ENCODE data around the gene ZNF831.

The ZNF831 gene

DNA sequence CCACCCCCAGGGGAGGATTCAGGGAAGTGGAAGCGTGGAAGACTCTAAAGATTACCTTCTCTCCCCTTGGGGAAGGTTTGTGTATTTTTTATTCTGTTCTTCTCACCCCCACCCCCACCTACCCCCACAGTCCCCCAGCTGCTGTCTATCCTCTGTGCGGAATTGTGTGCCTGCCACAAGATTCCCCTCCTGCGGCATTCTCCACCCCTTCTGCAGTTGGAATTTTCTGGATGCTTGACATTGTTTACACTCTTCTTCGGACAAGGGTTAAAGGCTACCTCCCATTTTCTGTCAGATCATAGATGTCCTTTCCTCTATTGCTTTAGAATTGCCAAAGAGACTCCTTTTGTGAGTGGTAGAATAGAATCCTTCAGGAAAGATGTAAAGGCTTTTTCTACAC, 76.4 kb downstream of the ZNF831 start:
- TF ChIP-seq, protein P1, sequence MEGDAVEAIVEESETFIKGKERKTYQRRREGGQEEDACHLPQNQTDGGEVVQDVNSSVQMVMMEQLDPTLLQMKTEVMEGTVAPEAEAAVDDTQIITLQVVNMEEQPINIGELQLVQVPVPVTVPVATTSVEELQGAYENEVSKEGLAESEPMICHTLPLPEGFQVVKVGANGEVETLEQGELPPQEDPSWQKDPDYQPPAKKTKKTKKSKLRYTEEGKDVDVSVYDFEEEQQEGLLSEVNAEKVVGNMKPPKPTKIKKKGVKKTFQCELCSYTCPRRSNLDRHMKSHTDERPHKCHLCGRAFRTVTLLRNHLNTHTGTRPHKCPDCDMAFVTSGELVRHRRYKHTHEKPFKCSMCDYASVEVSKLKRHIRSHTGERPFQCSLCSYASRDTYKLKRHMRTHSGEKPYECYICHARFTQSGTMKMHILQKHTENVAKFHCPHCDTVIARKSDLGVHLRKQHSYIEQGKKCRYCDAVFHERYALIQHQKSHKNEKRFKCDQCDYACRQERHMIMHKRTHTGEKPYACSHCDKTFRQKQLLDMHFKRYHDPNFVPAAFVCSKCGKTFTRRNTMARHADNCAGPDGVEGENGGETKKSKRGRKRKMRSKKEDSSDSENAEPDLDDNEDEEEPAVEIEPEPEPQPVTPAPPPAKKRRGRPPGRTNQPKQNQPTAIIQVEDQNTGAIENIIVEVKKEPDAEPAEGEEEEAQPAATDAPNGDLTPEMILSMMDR (conservative IDR thresholded peaks at IDR 0.05; ENCODE audit: low read depth, low read length): no peak
- H3K4me3 ChIP-seq (ENCODE audit: low read depth, low read length): no peak overlapping the region
- DNase-seq (ENCODE audit: low read depth): no peak

DNA sequence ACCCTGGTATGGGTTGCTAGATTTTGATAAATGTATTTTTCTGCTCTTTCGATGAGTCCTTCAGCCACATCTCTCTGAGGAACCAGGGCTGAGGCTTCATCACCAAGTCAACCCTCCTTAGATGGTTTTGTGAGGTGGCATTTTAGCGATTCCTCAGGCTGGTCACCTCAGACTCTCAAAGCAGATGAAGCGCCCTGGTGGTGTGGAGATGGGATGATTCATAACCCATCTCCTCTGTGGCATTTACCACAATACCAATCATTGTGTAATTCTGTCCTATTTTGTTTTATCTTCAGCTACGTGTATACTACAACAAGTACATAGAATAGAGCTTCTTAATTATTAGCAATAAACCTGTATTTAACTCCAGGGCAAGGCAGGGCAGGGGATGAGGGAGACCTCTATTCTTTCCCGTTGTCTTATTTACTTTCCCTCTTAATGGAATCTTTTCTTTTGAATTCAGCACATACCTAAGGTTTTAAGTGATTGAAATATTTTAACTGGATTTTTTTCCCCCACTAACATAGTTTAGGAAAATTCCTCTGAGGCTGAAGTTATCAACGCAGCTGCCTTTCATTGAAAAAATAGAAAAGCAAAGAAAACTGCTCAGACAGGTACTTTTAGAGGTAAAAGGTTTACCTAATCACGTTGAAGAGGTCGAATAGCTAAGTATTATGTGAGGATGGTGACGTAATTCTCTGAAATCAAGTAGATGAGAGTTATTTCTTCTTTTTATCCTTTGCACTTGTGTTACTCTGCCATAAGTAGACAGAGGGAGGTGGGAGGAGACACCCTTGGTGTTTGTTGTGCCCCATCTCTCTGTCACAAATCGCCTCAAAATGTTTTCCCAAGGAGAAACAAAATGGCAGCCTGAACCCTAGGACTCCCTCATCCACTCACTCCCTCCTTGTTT, 79.3 kb downstream of the ZNF831 start:
- TF ChIP-seq, protein P1 (conservative IDR thresholded peaks at IDR 0.05; ENCODE audit: low read depth, low read length): no peak
- DNase-seq (ENCODE audit: low read depth): no peak
- no peak overlapping the region for H3K4me3 ChIP-seq (ENCODE audit: low read depth, low read length)

DNA sequence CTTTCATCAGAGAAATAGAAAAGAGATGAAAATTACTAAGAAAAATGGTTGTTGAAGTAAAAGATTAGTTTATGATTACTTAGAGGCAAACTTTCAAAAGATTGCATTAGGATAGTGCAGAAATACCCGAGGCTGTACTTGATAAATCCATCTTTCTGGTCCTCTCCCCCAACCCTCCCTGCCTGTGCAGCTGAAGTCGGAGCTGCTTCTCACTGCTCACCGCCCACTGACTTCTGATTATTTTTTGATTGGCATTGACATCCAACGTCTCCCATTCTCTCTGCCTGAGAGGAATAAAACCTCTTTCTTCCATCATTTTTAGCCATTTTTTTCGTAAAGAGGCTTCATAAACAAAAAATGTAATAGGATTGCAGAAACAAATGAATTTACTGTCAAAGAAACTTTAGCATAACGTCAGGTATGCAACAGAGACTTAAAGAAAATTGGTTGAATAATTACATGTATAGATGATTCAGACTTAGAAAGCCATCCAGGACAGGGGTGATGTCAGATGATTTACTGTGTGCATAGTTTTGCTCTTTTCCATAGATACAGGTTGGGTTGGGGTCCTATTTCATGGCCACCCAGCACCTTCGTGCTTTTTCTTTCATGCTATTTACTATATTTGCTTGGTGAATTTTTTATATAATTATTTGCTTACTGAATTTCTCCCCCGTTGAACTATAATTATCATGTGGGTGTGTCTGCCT, 83.2 kb downstream of the ZNF831 start:
- no peak overlapping the region for H3K4me3 ChIP-seq (ENCODE audit: low read depth, low read length)
- DNase-seq (ENCODE audit: low read depth): no peak
- TF ChIP-seq, protein P1 (conservative IDR thresholded peaks at IDR 0.05; ENCODE audit: low read depth, low read length): no peak

DNA sequence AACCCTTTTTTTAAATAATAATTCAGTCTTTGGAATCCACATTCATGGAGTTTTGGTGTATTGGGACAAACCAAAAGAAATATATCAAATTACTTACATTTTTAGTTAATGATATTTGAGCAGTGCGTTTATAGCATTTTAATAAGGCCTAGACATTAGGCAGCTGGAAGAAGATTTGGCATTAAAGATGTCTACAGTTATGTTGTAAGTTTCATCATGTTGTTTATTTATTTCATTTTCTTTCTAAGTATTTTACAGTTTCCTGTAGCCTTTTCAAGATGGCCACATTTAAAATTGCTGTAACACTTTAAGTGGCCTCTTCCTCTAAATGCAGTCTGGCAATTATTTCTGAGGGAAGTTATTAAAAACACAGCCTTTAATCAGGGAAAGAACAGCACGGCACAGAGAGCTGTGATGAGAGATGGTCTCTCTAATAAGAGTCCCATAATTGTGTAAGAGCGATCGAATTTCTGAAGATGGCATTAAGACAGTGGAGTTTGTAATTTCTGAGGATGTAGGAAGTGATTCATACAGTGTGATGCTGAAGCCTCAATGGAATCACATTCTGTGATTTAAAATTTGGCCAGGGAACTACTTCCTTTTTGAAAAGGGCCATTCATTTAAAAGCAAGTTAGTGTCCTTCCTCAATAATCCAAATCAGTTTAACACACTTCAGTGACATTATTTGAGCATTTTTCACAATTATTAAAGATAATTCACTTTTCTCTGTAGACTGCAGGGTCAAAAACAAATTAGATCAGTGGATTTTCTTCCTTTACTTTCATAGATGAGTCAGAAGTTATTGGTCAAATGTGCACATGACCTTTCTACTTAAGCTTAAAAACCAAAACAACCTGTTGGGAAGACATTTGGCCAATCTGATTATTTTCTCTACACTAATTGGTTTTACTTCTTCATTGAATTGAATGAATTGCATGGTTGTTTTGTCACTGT, 84.4 kb downstream of the ZNF831 start:
- no peak overlapping the region for H3K4me3 ChIP-seq (ENCODE audit: low read depth, low read length)
- TF ChIP-seq, protein P1 (conservative IDR thresholded peaks at IDR 0.05; ENCODE audit: low read depth, low read length): no peak
- DNase-seq (ENCODE audit: low read depth): no peak

DNA sequence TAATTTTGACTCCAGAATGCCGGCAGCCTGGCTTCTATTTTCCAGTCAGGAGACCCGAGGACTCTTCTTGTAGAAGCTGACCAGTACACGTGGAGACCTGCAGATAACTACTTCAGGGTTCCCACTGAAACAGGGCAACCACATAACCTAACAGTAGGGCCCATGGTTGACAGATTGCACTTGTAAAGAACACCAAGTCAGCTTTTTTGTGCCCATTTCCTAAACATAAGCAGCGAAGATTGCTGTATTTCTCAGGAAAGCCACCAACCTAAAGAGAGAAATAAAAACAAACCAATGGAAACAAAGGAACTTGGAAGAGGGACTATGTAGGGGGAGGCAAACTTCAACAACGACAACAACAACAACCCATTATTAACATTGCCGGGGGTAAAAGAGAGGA, 86.7 kb downstream of the ZNF831 start:
- TF ChIP-seq, protein P1 (conservative IDR thresholded peaks at IDR 0.05; ENCODE audit: low read depth, low read length): no peak
- H3K4me3 ChIP-seq (ENCODE audit: low read depth, low read length): no peak overlapping the region
- DNase-seq (ENCODE audit: low read depth): no peak

DNA sequence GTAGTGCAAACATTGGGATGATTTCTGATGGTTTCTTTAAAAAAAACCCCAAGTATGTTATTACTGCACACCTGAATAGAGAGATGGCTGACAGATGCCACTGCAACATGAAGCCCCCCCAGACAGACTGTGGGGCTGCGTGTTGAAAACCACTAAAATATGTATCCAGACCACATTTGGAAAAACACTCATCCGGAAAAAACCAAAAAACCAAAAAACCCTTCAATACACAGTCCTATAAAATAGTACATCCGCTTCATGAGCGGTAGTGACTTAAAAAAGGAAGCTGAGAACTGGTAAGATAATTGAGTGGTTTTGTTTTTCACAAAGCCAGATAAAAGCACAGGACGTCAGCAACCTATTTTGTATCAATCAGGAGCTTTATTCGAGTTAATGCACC, 89.7 kb downstream of the ZNF831 start:
- DNase-seq (ENCODE audit: low read depth): no peak
- TF ChIP-seq, protein P1 (conservative IDR thresholded peaks at IDR 0.05; ENCODE audit: low read depth, low read length): no peak
- H3K4me3 ChIP-seq (ENCODE audit: low read depth, low read length): no peak overlapping the region
